Measurements from ENCODE around the gene ARG2.

The ARG2 gene

DNA sequence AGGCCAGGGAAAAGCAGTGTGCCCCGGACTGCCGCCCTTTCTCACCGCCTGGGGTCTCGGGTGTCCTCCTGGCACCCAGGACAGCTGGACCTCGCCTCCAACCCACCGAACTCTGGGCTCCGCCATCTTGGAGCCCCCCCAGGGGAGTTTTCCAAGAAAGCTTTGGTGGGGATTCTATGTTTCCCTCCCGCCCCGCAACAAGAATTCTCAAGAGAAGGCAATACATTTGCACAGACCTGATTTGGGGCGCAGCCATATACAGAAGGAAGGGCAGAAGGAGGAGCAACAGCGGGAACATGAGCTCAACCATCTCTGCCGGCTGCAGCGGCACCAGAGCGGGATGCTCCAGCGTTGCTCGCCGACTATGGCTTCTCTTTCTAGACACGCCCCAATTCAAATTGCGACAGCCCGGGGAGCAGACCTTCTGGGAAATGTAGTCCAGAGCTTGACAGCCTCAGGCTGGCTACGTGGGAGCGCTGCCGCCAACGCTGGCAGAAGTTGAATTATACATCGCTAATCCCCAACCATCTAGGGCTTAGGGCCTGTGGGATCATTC is 75.8 kb downstream of the ARG2 start, which contains the start of gene RDH11:
Gene RDH11 (minus strand): TSS at position 371 of the 556 bp plus-strand sequence. CDS start 61 bp downstream, at position 310.
- DNase-seq, result peak; percentile 70

DNA sequence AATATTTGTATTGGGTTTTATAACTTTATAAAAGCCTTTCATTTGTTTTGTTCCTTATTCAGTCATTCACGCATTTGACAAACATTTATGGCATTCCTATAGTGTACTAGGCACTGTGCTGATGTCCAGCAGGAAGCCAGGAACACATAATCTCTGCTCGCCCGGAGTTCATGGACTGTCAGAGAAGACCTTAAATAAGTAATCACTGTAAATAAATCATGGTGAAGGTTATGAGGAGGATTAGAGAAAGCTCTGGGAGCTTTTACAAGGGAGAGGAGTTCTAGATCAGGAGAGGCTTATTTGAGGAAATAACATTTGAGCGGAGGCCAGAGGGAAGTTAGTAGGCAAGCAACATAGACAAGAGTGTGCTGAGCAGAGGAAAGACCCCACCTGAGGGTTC is 77.3 kb downstream of the ARG2 start:
- no peak for DNase-seq

DNA sequence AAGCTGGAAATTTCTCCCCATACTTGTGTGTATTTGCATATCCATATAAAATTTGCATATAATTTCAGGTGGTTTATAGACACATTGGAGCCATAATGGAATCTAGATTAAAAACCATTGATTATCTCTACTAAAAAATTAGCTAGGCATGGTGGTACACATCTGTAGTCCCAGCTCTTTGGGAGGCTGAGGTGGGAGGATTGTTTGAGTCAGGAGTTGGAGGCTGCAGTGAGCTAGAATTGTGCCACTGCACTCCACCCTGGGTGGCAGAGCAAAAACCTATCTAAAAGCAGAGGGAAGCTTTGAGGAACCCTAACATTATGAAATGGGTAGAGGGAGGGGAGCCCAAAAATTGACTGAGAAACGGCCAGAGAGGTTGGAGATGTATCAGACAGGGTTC is 78.5 kb downstream of the ARG2 start:
- DNase-seq, result no peak
